Activated T-cell treated with anti-CD3 and anti-CD28 coated beads for 48 hours (primary cell): ENCODE results near the gene SALL4.
"Not testable (repeated sequence)": the region's sequence is repeated elsewhere in the genome, so short reads cannot be mapped to it uniquely, and the experiment has no call there.

Experiments used
- DNase-seq: peaks from one replicate; pipeline ENCODE4 v3.0.0-alpha.2; 2020; ENCODE audit warnings: low read depth

SALL4 gene

GRCh38 chr20:51802170-51802751 lies at the start of gene SALL4:
SALL4 (minus strand) TSS chr20:51802521; CDS start chr20:51802408, 113 bp downstream.
- no peak for DNase-seq

- DNase-seq, result no peak
These were observed 46.0 kb upstream of the SALL4 start for GRCh38 chr20:51848346-51848745.

GRCh38 chr20:51840865-51841264 lies 38.5 kb upstream of the SALL4 start:
- DNase-seq, result no peak

GRCh38 chr20:51837876-51838420 lies 35.6 kb upstream of the SALL4 start:
- DNase-seq, result no peak

GRCh38 chr20:51837436-51837835 lies 35.1 kb upstream of the SALL4 start:
- DNase-seq, result no peak

GRCh38 chr20:51833326-51833725 lies 31.0 kb upstream of the SALL4 start:
- no peak for DNase-seq

- DNase-seq, result no peak
These were observed 30.0 kb upstream of the SALL4 start for GRCh38 chr20:51832276-51832675.

- DNase-seq, result no peak
These were observed 29.5 kb upstream of the SALL4 start for GRCh38 chr20:51831866-51832265.

GRCh38 chr20:51830538-51830937 lies 28.2 kb upstream of the SALL4 start:
- no peak for DNase-seq

GRCh38 chr20:51828762-51829161 lies 26.4 kb upstream of the SALL4 start:
- DNase-seq, result no peak

- no peak for DNase-seq
These were observed 24.1 kb upstream of the SALL4 start for GRCh38 chr20:51826372-51826771.

- no peak for DNase-seq
These were observed 16.2 kb upstream of the SALL4 start for GRCh38 chr20:51818479-51819008.

- DNase-seq, result not testable (repeated sequence)
These were observed 14.5 kb upstream of the SALL4 start for GRCh38 chr20:51816856-51817255.

- DNase-seq, result no peak
These were observed 13.2 kb upstream of the SALL4 start for GRCh38 chr20:51815383-51816076.

GRCh38 chr20:51812861-51813260 lies 10.5 kb upstream of the SALL4 start:
- no peak for DNase-seq

GRCh38 chr20:51811514-51812128 lies 9.3 kb upstream of the SALL4 start:
- no peak for DNase-seq

- no peak for DNase-seq
These were observed 8.7 kb upstream of the SALL4 start for GRCh38 chr20:51811042-51811355.

GRCh38 chr20:51810155-51811041 lies 8.1 kb upstream of the SALL4 start:
- no peak for DNase-seq

GRCh38 chr20:51807720-51808250 lies 5.5 kb upstream of the SALL4 start:
- no peak for DNase-seq

- no peak for DNase-seq
These were observed 2.4 kb upstream of the SALL4 start for GRCh38 chr20:51804754-51805153.

- no peak for DNase-seq
These were observed 980 bp upstream of the SALL4 start for GRCh38 chr20:51803148-51803854.
